ENCODE data around the gene LMO7. TPM values are rescaled to one million over a fixed set of nuclear protein-coding genes. Genes with fewer than 3 reads are reported as not detected.

Gene LMO7
- total RNA-seq, 2 experiments from 2014 or later: 21.4 to 25.4 TPM

DNA sequence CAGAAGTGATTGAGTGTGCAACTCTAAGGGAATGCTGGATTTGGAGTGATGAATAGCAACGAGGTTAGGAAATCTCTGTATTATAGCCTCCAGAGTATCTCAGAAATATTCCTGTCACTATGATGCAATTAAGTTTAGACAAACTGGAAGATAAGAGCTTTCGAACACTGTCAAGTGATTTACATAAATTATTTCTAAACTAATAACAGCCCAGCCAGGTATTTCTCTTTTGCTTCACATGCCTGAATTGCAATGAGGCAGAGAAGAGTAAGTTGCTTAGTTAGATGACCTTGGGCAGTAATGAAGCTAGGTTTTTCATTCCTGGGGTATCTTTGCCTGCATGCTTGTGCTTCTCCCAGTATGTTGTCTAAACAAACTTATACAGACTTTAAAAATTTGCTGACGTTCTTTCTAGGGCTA lies 134.5 kb downstream of the LMO7 start:
- ChIA-PET CTCF (ENCODE audit: unreplicated experiment) (no interaction called here), POLR2A (no interaction called here)
- no peak overlapping the region for H3K4me2 ChIP-seq (ENCODE audit: low read length)
- TF ChIP-seq, protein P1, sequence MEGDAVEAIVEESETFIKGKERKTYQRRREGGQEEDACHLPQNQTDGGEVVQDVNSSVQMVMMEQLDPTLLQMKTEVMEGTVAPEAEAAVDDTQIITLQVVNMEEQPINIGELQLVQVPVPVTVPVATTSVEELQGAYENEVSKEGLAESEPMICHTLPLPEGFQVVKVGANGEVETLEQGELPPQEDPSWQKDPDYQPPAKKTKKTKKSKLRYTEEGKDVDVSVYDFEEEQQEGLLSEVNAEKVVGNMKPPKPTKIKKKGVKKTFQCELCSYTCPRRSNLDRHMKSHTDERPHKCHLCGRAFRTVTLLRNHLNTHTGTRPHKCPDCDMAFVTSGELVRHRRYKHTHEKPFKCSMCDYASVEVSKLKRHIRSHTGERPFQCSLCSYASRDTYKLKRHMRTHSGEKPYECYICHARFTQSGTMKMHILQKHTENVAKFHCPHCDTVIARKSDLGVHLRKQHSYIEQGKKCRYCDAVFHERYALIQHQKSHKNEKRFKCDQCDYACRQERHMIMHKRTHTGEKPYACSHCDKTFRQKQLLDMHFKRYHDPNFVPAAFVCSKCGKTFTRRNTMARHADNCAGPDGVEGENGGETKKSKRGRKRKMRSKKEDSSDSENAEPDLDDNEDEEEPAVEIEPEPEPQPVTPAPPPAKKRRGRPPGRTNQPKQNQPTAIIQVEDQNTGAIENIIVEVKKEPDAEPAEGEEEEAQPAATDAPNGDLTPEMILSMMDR (conservative IDR thresholded peaks at IDR 0.05; ENCODE audit: low read length): no peak
- TF ChIP-seq EZH2phosphoT487 (IDR thresholded peaks at IDR 0.05; ENCODE audit: borderline replicate concordance, low read depth, low read length): no peak
- no peaks in the 10 kb centered on the region for H3K79me2 ChIP-seq (ENCODE audit: insufficient read depth, low read depth, low read length)
- no peak overlapping the region for H3K27ac ChIP-seq (ENCODE audit: low read depth, low read length, poor library complexity, severe bottlenecking)
- H4K20me1 ChIP-seq (ENCODE audit: insufficient read depth, low read length): no peaks in the 10 kb centered on the region
- H3K4me1 ChIP-seq (ENCODE audit: insufficient read depth, low read length, poor library complexity, severe bottlenecking): no peaks in the 10 kb centered on the region
- H3K36me3 ChIP-seq (ENCODE audit: insufficient read depth, low read length): no peaks in the 10 kb centered on the region
- no peak for DNase-seq (ENCODE audit: low spot score)
- H3K9me3 ChIP-seq (ENCODE audit: low read length): no peaks in the 10 kb centered on the region
- no TSS peak for BruUV-seq (replicated peaks)
- no peak overlapping the region for H2AFZ ChIP-seq (ENCODE audit: low read length)
- H3K4me3 ChIP-seq (ENCODE audit: low read depth, low read length, poor library complexity, severe bottlenecking): no peak overlapping the region
- no peaks in the 10 kb centered on the region for H3K9me2 ChIP-seq (ENCODE audit: insufficient read depth, low read length)
- intact Hi-C loops (cut with micrococcal nuclease; ENCODE audit: unreplicated experiment): no loop called here

DNA sequence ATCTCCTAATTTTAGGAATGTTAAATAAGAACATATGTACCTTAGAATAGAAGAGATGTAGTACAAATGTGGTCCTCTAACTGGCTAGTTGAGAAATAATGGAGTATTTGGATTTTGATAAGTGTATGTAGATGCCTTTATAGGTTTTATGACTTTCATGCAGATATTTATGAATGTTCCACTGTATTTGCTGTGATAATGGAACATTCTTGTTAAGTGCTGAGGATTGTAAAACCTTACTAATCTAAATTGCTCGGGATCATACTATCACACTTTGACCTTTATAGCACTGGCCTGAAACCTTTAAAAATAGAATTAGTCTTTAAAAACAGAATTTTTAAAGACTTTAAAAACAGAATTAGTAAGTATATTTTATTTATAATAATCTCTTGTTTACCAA lies 135.1 kb downstream of the LMO7 start:
- no peak overlapping the region for H3K4me2 ChIP-seq (ENCODE audit: low read length)
- no peak overlapping the region for H3K27ac ChIP-seq (ENCODE audit: low read depth, low read length, poor library complexity, severe bottlenecking)
- H3K36me3 ChIP-seq (ENCODE audit: insufficient read depth, low read length): no peaks in the 10 kb centered on the region
- no peak overlapping the region for H3K4me3 ChIP-seq (ENCODE audit: low read depth, low read length, poor library complexity, severe bottlenecking)
- no peaks in the 10 kb centered on the region for H3K9me2 ChIP-seq (ENCODE audit: insufficient read depth, low read length)
- TF ChIP-seq EZH2phosphoT487 (IDR thresholded peaks at IDR 0.05; ENCODE audit: borderline replicate concordance, low read depth, low read length): no peak
- TF ChIP-seq, protein P1 (conservative IDR thresholded peaks at IDR 0.05; ENCODE audit: low read length): no peak
- ChIA-PET POLR2A (no interaction called here), CTCF (ENCODE audit: unreplicated experiment) (no interaction called here)
- no TSS peak for BruUV-seq (replicated peaks)
- intact Hi-C loops (cut with micrococcal nuclease; ENCODE audit: unreplicated experiment): no loop called here
- no peak for DNase-seq (ENCODE audit: low spot score)
- H2AFZ ChIP-seq (ENCODE audit: low read length): no peak overlapping the region
- no peaks in the 10 kb centered on the region for H4K20me1 ChIP-seq (ENCODE audit: insufficient read depth, low read length)
- no peaks in the 10 kb centered on the region for H3K4me1 ChIP-seq (ENCODE audit: insufficient read depth, low read length, poor library complexity, severe bottlenecking)
- no peaks in the 10 kb centered on the region for H3K9me3 ChIP-seq (ENCODE audit: low read length)
- no peaks in the 10 kb centered on the region for H3K79me2 ChIP-seq (ENCODE audit: insufficient read depth, low read depth, low read length)

DNA sequence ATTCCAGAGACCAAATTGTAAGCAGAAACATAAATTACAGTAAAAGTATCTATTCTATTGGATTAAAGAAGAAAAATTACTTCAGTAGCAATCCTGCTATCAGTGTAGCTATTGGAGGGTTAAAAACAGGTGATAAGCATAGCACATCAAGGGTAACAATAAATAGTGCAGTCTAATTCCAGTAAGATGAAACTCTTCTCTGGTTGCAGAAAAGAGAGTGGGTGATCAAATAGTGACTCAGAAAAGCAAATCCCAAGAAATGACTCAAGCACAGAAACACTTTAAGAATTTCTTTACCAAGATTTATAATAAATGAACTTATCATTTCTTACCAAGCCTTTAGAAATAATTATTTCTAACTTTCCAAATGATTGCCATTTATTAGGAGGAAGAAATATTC lies 135.7 kb downstream of the LMO7 start:
- H3K4me2 ChIP-seq (ENCODE audit: low read length): no peak overlapping the region
- ChIA-PET CTCF (ENCODE audit: unreplicated experiment) (no interaction called here), POLR2A (no interaction called here)
- H3K9me3 ChIP-seq (ENCODE audit: low read length): no peaks in the 10 kb centered on the region
- no TSS peak for BruUV-seq (replicated peaks)
- H3K27ac ChIP-seq (ENCODE audit: low read depth, low read length, poor library complexity, severe bottlenecking): no peak overlapping the region
- H3K4me3 ChIP-seq (ENCODE audit: low read depth, low read length, poor library complexity, severe bottlenecking): no peak overlapping the region
- intact Hi-C loops (cut with micrococcal nuclease; ENCODE audit: unreplicated experiment): no loop called here
- no peaks in the 10 kb centered on the region for H3K79me2 ChIP-seq (ENCODE audit: insufficient read depth, low read depth, low read length)
- H3K9me2 ChIP-seq (ENCODE audit: insufficient read depth, low read length): no peaks in the 10 kb centered on the region
- H2AFZ ChIP-seq (ENCODE audit: low read length): no peak overlapping the region
- H3K36me3 ChIP-seq (ENCODE audit: insufficient read depth, low read length): no peaks in the 10 kb centered on the region
- no peaks in the 10 kb centered on the region for H4K20me1 ChIP-seq (ENCODE audit: insufficient read depth, low read length)
- no peak for TF ChIP-seq EZH2phosphoT487 (IDR thresholded peaks at IDR 0.05; ENCODE audit: borderline replicate concordance, low read depth, low read length)
- TF ChIP-seq, protein P1 (conservative IDR thresholded peaks at IDR 0.05; ENCODE audit: low read length): no peak
- no peak for DNase-seq (ENCODE audit: low spot score)
- H3K4me1 ChIP-seq (ENCODE audit: insufficient read depth, low read length, poor library complexity, severe bottlenecking): no peaks in the 10 kb centered on the region

Measured in OCI-LY7 (cell line).